ENCODE data around the gene ARL11. TPM values are rescaled to one million over a fixed set of nuclear protein-coding genes. Genes with fewer than 3 reads are reported as not detected.
"Not testable (repeated sequence)": the region's sequence is repeated elsewhere in the genome, so short reads cannot be mapped to it uniquely, and the experiment has no call there.

Gene ARL11
- total RNA-seq, 1 experiment from 2014 or later: not detected

- DNase-seq (ENCODE audit: low read depth): not testable (repeated sequence)
Measured at GRCh38 chr13:49612042-49612441, 16.3 kb upstream of the ARL11 start.

- DNase-seq (ENCODE audit: low read depth): no peak
Measured at GRCh38 chr13:49615836-49616675, 12.3 kb upstream of the ARL11 start.

GRCh38 chr13:49616676-49617065 is 11.6 kb upstream of the ARL11 start:
- DNase-seq (ENCODE audit: low read depth): no peak

- DNase-seq (ENCODE audit: low read depth): no peak
Measured at GRCh38 chr13:49620170-49620621, 8.1 kb upstream of the ARL11 start.

GRCh38 chr13:49622174-49622946 is 5.9 kb upstream of the ARL11 start:
- DNase-seq (ENCODE audit: low read depth): no peak

GRCh38 chr13:49624229-49624628 is 4.1 kb upstream of the ARL11 start:
- DNase-seq (ENCODE audit: low read depth): no peak

GRCh38 chr13:49625392-49626079 is 2.8 kb upstream of the ARL11 start:
- no peak for DNase-seq (ENCODE audit: low read depth)

GRCh38 chr13:49629196-49629938 is 1.1 kb downstream of the ARL11 start:
- peak; percentile 18 for DNase-seq (ENCODE audit: low read depth)

GRCh38 chr13:49629947-49630346 is 1.6 kb downstream of the ARL11 start:
- peak; percentile 54 for DNase-seq (ENCODE audit: low read depth)

- no peak for DNase-seq (ENCODE audit: low read depth)
Measured at GRCh38 chr13:49630580-49630979, 2.3 kb downstream of the ARL11 start.

GRCh38 chr13:49632156-49632555 is 3.8 kb downstream of the ARL11 start:
- DNase-seq (ENCODE audit: low read depth): no peak

- no peak for DNase-seq (ENCODE audit: low read depth)
Measured at GRCh38 chr13:49633710-49634109, 5.4 kb downstream of the ARL11 start.

- DNase-seq (ENCODE audit: low read depth): peak; percentile 35
Measured at GRCh38 chr13:49635599-49636433, 7.5 kb downstream of the ARL11 start.

- no peak for DNase-seq (ENCODE audit: low read depth)
Measured at GRCh38 chr13:49636705-49637104, 8.4 kb downstream of the ARL11 start.

GRCh38 chr13:49638030-49638743 is 9.9 kb downstream of the ARL11 start:
- DNase-seq (ENCODE audit: low read depth): no peak

- no peak for DNase-seq (ENCODE audit: low read depth)
Measured at GRCh38 chr13:49638744-49639072, 10.4 kb downstream of the ARL11 start.

GRCh38 chr13:49641801-49642291 is 13.5 kb downstream of the ARL11 start:
- DNase-seq (ENCODE audit: low read depth): peak; percentile 55

- no peak for DNase-seq (ENCODE audit: low read depth)
Measured at GRCh38 chr13:49643035-49643646, 14.8 kb downstream of the ARL11 start.

- DNase-seq (ENCODE audit: low read depth): no peak
Measured at GRCh38 chr13:49645451-49645850, 17.1 kb downstream of the ARL11 start.
